Measurements from ENCODE around the gene PCBP3.

The PCBP3 gene

DNA sequence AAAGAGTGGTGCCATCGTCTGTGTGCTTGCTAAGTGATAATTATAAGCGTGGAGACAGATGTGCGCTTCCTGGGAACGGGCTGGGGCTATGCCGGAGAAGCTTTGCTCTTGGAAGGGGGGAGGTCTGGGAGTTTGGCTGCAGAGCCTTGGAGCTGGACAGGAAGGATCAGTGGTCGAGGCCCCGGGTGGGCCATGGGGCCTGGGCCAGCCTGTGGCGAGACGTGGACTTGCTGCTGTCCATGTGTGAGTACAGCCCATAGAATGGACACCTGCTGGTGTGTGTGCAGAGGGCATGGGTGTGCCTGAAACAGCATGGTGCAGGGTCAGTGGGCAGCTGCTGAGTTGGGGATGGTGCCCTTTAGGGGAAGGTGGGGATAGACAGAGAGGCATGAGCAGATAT is 121.3 kb downstream of the PCBP3 start:
- DNase-seq, result no peak

DNA sequence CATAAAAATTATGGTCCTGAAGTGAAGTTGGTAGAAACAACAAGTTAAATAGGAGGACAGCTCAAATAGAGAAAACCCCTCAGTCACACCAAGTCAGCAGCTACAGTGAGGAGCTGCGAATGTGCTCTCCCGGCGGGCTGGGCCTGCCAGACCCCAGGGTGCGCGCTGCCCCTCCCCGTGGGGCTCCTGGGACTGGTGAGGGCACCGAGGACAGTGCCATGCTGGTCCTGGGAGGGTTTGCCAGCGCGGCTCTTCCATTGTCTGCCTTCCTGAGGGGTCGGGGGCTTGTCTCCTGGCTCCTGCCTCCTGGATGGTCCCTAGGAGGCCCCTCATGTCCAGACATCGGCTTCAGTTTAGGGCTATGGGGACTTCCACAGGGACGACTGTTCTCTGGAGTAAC is 121.8 kb downstream of the PCBP3 start:
- DNase-seq, result no peak

DNA sequence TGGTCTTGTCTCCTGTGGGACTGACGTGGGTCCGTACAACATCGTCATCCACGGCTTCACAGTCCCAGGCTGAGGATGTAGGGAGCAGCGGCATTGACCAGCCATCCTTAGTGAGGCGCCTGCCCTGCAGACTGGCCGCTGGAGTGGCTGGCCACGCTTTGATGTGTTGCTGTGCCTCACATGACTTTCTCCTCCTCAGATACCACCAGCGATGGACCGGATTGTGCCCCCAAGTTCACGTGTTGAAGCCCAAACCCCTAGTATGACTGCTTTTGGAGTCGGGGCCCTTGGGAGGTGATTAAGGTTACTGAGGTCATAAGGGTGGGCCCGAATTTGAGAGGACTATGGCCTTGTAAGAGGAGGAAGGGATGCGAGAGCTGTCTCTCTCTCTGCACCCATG is 122.5 kb downstream of the PCBP3 start:
- no peak for DNase-seq

DNA sequence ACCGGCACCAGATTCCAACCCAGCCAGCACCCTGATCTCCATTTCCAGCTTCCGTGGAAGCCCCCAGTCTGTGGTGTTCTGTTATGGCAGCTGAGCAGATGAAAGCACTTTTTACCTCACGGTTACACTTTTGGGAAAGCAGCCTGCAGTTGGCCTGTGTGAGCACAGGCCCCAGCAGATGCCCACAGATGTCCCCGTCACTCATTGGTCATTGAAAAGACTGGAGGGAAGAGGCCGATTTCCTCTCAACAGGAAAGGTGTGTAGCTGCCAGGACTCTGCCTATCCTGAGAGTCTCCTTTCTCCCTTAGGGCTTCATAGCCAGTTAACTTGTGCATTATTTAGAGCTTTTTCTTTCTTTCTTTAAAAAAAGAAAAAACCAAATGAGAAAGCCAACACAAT is 123.0 kb downstream of the PCBP3 start:
- no peak for DNase-seq

DNA sequence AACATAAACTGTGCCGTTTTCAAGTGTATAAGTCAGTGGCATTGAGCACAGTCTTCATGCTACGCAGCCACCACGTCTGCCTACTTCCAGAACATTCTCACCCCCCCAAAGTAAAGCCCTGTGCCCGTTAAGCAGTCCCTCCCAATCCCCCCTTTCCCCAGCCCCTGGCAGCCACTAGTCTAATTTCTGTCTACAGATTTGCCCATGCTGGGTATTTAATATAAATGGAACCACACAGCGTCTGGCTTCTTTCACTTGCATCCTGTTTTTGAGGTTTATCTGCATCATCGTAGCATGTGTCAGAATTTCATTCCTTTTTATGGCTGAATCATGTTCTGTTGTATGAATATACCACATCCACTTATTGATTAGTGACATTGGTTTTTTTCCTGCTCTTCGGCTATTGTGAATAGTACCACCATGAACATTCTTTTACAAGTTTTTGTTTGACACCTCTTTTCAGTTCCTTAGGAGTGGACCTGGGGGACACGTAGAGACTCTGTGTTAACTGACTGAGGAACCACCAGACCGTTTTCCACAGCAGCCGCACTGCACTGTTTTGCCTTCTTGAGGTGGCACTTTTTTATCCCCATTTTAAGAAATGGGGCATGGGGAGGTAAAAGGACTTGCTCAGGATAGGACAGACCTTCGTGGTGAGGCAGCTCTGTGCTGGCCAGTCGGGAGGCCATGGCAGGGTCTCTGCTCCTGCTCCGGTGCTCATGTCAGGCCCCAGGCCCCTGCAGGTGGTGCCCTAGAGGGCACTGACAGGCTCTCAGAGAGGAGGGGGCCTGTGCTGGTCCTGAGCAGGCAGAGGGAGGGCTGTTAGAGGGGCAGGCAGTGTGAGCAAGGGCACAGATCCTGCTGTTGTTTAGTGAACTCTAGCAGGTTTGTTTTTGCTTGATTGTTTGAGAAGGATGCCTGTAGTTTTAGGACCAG is 123.8 kb downstream of the PCBP3 start:
- DNase-seq, result no peak

DNA sequence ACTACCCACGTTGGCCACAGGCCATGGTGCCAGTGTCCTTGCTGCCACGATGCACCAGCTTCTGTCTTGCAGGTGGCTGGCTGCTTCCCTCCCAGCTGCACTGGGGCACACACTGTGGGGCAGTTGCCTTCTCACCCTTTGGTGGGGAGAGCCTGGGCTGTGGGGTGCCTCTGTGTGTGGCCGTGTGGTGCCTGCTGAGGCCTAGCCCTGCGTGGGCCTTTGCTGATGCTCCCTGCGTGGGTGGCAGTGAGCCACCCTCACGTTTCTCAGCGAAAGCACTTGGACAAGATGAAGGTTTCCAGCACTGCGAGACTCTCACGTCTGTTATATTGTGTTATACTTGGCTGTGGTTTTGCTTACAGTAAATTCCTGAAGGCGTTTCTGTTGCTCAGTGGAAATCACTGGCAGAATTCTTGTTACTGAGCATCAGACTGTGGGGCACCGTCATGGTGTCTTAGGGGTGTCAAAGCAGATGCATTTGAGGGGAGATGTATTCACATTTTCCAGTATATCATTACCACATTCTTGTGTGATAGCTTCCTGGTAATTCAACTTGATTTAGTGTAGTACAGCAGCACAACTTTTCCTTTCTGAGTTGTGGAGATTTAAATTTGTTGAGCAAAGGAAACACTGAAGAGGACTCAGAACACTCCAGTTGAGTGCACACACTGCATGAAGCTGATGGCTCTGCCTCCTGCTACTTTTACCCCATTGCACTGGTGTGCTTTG is 124.7 kb downstream of the PCBP3 start:
- no peak for DNase-seq

DNA sequence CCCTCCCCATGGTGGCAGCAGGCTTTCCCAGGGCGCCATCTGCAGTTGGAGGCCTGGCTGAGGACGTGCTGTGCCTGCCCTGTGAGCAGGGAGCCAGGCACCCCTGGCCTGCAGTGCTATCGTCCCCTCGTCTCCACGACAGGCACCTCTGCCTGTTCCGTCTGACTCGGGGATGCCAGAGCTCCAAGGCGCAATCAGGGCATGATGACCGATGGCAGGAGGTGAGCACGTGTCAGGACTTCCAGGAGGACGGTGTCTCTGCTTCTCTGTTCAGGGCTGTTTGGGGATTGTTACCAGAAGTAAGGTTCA is 125.2 kb downstream of the PCBP3 start:
- DNase-seq, result no peak

DNA sequence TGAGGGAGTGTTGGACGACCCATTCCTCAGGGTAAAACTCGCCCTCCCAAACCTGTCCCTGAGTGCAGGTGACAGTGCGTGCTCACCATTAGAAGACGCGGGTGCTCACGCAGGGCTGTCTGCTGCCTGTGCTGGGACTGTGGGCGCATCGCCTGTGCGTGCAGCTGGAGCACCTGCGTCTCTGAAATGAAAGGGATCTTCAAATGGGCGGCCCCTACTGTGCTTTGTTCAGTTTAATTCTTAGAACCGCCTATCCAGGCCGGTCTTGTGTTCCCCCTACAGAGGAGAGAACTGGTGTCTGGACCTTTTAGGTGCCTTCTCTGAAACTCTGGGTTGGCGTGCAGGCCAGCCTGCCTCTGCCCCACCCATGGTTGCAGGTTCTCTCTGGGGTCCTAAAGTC is 125.8 kb downstream of the PCBP3 start:
- no peak for DNase-seq

DNA sequence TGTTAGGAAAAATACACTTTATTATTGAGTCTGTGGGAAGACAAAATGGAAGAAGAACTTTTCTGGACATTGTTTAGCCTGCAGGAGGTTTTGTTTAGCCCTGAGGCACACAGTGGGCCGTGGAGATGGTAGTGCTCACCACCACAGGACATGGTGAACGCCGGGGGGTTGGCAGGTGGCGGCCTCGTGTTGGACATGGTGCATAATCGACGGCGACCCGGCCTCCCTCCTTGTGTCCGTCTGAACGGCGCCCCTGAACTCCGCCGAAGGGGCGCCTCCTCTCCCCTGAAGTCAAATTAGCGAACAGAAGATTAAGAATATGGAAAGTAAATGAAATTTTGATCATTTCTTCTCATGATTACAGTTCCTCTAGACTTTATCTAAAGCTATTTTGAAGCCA is 126.4 kb downstream of the PCBP3 start:
- DNase-seq, result no peak

DNA sequence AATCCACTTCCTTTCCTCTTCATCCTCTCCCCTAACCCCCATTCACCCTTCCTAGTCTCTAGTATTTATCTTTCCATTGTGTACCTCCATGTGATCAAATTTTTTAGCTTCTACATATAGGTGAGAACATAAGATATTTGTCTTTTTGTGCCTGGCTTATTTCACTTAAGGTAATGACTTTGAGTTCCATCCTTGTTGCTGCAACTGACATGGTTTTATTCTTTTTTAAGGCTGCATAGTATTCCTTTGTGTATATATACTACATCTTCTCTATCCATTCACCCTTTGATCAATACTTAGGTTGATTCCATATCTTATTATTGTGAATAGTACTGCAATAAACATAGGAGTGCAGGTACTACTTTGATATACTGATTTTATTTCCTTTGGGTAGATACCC is 128.7 kb downstream of the PCBP3 start:
- DNase-seq, result no peak

DNA sequence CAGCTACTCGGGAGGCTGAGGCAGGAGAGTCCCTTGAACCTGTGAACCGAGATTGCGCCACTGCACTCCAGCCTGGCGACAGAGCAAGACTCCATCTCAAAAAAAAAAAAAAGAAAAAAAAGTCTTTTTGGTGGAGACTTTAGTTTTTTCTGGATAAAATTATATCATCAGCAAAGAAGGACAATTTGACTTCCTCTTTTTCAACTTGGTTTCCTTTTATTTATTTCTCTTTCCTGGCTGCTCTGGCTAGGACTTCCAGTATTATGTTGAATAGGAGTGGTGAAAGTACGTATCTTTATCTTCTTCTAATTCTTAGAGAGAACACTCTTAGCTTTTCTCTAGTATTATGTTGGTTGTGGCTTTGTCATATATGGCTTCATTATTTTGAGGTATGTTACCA is 130.8 kb downstream of the PCBP3 start:
- DNase-seq, result no peak

DNA sequence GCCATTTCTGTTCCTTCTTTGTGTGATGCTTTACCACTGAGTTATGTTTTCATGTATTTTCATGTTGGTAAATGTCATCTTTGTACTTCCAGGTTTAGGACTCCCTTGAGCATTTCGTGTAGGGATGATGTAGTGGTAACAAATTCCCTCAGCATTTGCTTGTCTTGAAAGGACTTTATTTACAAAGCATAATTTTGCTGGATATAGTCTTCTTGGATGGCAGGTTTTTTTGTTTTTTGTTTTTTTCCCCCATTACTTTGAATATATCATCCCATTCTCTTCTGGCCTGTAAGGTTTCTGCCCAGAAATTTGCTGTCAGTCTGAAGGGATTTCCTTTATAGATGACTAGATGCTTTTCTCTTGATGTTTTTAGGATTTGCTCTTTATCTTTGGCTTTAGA is 133.4 kb downstream of the PCBP3 start:
- DNase-seq, result no peak

DNA sequence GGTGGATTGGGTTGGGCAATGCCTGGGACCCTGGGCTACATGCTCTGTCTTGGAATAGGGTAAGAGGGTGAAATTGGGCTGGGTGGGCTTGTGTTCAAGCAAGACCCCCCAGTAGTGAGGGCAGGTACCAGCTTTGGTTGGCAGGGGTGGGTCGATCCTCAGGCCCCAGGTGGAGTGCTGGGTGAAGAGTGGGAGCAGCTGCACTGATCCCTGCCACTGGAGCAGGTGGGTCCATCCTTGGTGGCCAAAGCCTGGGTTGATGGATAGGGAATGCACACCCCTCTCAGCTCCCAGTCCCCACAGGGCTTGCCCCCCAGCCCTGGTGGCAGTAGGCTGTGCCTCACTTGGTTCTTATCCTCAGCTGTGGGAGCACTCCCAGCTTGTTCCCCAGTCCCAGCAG is 135.2 kb downstream of the PCBP3 start:
- no peak for DNase-seq

DNA sequence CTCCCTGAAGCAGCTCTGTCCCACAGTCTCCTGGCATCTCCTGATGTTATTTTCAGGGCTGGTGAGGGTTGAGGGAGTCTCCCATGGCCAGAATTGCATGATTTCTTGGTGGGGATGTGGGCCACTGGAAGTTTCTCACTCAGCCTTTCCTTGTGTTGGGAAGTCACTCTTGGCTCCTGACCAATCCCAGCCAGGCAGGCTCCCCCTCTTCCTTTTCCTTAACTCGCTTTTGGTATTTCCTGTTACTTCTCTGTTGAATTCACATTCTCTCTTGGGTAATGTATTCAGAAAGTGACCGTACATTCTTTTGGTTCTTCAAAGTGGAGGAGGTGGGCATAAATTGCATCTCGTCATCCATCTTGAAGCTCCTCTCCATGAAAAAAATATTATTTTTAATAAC is 135.7 kb downstream of the PCBP3 start:
- no peak for DNase-seq

DNA sequence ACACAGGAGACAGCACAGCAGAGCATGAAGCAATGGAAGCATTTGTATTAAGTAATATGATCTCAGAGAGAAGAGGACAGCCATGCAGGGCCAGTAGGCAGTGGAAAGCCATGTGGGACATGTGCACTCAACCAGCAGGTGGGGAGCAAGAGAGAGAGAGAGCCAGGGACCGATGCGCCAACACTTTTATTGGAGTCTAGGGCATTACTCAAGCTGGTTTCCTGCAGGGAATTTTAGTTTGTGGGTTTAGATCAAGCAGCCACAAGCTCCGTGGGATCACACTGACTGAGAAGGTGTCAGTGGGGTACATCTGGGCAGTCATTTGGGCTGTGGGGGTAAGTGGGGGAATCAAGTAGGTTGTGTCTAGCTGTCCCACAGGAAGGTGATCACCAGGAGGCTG is 137.1 kb downstream of the PCBP3 start:
- DNase-seq, result no peak

DNA sequence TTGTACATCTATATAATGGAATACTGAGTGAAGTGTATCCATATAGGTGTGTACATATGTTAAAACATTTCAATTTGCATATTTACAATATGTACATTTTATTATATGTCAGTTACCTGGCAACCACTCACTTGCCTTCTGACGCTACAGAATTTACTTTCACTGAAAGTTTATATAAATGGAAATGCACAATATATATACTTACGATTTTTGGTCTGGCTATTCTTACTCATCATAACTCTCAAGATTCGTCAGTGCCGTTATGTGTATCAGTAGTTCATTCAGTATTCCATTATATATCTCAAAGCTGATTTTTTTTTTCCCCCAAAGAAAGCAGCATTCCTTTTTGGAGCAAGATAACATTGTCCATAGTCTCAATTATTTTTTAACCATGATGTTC is 138.2 kb downstream of the PCBP3 start:
- no peak for DNase-seq

DNA sequence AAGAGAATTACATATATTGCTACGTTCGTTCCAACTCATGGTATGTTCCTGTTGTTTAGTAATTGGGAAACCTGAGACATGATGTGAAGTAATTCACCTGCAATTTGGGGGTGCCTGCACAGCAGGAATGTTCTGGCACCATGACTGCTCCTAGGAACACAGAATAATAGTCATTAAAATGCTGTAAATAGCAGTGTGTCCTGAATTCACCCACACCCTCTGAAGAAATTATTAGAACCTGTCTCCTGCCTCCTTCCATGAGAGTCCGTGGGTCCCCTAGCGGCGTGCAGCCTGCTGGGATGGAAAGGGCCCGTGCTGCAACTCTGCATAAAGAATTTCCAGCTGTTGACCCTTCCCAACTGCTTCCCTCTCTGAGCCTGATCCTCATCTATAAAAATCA is 143.1 kb downstream of the PCBP3 start:
- DNase-seq, result no peak

DNA sequence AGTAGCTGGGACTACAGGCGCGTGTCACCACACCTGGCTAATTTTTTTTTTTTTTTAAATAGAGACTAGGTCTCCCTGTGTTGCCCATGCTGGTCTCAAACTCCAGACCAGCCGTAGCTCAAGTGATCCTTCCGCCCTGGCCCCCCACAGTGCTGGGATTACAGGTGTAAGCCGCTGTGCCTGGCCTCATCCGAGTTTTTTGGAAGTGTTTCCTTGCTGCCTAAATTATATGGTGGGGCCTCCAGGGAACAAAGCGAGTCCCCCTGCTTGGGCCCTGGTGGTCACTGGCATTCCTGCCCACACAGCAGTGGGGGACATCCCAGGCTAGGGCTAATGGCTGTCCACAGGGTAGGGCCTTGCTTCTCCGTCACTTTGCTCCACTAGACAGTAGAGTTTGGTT is 143.8 kb downstream of the PCBP3 start:
- DNase-seq, result no peak

DNA sequence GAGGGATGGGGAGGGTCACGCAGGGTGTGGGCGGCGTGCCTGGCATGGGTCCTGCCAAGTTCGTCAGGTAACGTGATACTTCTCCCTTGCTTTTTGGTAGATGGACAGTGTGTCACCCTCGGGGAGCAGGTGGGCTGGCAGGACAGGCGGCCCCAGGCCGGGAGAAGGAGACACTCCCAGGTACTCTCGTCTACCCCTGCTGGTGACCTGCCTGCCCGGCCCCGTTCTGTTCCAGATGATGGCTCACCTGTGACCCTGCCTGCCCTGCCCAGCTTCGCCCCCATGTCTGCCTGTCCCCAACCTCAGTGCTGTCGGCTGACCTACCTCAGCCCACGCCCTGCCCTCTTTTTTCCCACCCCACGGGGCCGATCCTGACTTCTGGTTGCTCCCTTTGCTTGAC is 144.7 kb downstream of the PCBP3 start:
- no peak for DNase-seq

DNA sequence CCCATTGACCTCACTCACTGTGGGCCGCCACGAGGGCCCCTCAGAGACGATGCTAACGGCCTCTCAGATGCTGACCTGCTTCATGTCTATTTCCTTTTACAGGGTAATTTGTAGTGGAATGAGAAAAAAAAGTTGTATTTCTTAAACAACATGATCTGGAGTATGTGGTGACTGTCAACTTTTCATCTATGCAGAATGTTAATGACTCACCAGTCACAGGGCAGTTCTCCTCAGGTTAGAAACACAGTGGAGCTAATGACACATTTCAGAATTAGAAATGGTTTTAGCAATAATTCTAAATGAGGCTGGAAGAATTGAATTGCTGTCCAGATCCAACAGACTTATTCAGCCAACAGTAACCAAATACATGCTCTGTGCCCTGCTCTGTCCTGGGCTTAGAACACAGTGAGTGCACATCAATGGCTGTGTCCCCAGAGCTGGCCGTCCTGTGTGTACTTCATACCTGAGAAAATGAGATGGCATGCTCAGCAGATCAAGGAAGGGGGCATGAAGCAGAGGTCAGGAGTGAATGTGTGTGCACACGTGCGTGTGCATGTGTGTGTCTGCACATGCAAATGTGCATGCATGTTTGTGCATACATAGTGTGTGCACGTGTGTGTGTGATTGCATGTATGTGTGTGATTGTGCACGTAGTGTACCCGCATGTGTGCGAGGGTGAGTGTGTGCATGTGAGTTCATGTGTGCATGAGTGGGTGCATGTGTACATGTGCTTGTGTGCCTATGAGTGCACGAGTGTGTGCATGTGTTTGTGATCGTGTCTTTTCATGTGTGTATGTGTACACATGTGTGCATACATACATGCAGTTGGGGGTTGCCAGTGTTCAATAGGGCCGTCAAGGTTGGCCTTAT is 145.3 kb downstream of the PCBP3 start:
- no peak for DNase-seq

DNA sequence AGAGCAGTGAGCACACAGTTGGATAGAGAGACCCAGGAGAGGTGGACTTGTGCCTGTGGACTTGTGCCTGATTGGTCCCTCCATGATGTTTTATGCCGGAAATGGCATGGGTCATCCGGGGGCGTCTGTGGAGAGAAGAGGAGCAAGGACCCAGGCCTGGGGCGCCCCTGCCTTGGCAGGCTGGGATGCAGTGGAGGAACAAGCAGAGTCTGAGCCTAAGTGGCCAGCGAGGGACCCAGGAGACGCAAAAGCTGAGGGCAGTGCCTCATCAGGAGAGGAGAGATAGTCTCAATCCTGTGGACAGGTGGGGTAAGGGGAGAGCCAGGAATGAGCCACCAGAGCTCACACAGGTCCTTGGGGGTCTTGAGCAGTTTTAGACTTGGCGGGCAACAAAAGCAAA is 146.9 kb downstream of the PCBP3 start:
- DNase-seq, result no peak

DNA sequence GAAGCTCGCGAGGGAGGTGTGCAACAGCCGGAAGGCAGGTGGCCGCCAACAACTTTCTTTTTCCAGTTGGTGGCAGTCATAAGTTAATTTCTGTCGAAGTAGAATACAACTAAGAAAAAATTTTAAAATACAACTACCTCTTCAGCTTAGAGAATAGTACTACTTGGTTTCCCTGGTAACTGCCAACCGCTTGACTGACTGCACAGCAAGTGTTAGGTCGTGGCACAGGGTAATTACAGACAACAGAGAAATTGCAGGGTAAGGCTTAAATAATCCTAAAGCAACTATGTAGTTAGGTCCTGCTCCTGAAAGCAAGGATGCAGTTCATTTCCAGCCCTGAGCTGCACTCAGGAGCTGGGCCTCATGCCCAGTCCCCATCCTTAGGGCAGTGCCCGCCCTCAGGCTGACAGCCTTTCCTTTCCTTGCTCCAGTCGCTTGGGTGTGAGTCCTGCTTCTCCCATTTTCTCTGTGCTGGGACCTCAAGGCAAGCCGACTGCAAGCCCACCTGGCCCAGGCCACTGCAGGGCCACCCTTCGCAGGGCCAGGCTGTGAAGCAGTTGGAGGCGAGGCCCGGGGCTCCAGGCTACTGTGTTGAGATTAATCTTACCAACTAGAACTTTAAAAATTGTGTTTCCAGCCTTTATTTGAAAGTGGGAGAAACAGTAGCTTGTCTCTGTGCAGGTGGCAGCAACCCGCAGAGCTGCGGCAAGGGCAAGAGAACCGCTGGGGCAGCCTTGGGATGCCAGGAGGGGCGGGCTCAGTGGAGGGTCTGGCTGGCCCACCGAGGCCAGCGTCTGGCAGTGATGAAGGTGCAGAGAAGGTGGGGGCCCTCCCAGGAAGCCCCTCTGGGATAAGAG is 148.3 kb downstream of the PCBP3 start:
- DNase-seq, result no peak
